HG03135 (cell line): Measurements from ENCODE around the gene OLIG3.

ENCODE experiments used
- ATAC-seq: cut with Tn5 transposase; IDR thresholded peaks from one replicate; pipeline ENCODE4 v1.9.1; 2021; ENCODE audit warnings: mild to moderate bottlenecking, moderate library complexity; ENCODE audit not compliant: unreplicated experiment

The OLIG3 gene

DNA sequence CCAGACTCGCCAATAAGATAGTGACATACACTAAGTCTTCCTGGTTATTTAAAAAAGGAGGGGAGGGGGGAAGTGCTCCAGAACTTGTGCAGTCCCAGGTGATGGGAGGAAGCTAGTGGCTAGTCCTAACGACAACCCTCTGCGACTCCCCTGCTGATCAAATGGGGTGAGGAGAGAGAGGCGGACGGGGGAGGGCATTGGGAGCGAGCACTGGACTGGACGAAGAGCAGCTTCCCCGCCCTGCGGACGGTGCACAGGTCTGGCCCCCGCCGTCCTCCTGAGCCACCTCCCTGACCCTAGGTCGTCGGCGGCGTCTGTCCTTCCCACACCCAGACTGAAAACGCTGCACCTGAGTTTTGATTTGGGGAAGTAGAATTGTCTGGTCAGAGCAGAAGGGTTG lies 2.2 kb upstream of the OLIG3 start:
- no peak for ATAC-seq

DNA sequence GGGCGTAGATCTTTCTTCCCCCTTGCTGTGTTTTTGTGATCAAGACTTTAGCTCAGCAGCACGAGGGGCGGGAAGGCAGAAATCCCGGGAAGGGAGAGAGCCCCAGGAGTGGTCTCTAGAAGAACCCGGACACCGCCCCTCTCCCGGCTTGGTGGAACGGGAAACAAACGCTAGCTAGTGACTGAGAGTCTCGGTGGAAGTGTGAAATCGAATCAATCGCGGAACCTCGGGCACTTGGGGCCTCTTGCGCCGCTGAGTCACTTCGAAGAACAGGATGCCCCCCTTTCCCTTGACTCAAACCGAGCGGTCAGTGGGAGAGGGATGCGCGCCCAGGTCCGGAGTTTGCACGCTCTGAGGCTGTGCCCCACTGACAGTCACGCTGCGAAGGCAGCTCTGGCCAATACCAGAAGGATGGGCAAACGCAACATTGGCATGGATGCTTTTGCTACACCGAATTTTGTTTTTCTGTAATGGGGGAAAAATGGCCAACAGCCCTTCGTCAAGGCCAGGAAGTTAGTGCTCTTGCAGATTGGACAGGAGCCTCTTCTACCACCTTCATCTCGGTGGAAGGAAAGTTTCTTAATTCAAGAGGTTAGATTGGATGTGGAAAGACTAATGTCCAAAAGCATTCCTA lies 1.6 kb upstream of the OLIG3 start:
- ATAC-seq, result no peak

DNA sequence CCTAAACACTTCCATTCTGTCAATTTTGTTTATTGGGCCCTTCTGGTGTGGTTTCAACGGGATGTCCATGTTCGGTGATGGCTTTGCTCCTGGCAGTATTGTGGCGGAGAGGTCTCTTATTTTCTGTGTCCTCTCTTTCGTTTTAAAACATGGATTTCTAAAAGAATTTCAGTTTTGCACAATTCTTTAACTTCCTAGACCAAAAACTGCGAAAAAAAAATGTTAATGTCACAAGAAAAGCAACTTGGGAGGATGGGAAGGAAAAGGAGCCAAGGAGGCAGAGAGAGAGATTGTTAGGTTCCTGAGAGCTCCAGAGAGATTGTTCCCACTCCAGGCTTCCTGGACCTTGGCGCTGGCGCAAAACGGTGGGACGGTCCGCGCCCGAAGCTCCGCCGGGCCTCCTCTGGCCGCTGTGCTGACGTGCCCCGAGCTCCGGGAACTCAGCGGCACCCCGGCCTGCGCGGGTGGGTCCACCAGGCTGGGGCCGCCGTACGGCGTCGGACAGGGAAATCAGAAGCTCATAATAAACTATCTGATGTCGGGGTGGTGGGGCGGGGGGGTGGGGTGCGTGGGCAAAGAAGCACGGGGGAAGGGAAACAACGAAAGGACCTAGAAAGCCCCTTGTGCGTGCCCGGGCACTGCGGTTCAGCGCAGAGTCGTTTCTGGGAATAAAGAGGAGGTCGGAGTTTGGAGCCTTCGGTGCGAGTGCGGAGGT lies 951 bp upstream of the OLIG3 start:
- ATAC-seq, result no peak

DNA sequence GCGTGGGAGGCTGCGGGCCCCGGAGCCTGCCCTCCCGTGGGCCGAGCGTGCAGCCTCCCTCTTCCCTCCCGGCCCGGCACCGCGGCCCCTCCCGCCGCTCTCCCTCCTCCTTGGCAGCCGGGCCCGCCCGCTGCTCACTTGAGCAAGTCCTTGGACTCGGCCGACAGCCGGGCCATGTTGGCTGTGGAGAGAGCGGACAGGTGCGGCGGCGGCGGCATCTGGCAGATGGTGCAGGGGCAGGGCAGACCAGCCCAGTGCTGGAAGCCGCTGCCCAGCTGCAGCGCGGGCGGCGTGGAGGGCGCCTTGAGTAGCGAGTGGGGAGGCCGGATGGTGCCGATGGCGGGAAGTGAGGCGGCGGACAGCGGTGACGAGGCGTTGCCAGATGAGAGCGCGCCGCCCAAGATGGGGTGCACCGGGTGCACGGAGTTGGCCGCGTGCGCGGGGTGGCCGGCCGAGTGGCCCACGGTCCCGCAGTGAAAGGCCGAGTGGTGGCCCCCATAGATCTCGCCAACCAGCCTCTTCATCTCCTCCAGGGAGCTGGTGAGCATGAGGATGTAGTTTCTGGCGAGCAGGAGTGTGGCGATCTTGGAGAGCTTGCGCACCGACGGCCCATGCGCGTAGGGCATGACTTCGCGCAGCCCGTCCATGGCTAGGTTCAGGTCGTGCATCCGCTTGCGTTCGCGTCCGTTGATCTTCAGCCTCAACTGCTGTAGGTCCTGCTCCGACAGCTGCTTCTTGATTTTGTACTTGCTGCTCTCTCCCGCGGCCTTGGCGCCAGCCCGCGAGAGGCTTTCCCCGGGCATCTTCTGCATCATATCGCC lies 766 bp downstream of the OLIG3 start:
- ATAC-seq, result no peak

DNA sequence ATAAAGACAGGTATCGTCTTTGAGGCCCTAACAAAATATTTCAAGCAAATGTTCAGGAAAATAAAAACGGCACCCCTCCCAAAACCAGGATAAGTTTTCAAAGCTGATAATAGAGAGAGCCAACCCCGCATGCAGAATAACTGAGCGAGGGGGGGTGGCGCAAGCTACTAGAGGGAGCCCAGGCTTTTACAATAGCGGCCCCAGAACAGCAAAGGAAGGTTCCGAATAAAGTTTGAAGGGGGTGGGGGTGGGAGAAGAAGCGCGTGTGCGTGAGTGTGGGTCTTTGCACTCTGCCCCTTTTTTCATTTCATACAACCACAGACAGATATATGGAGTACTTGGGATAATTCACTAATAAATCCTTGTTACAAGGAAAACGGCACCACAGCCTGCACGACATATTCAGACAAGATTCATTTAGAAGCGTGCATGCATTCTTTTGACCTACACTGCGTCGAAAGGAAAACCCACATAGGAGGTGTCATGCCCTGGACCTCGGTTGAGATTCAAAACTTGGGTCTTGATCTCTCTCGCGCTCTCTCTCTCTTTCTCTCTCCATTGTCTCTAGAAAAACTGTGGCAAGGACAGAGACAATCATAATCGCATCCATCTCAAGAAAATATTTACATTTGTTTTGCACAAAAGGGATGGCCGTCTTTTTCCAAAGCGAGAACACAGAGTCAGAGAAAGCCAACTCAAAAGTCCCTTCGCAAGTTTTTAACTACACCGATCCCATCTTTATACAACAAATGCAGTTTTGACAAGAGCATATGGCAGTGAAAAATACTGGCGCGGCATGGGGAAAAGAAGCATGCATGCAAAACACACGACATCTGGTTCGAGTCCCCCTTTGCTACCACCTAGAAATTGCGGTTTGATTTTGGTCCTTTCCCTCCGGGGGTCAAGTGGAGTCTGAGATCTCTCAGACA lies 1.6 kb downstream of the OLIG3 start:
- no peak for ATAC-seq

DNA sequence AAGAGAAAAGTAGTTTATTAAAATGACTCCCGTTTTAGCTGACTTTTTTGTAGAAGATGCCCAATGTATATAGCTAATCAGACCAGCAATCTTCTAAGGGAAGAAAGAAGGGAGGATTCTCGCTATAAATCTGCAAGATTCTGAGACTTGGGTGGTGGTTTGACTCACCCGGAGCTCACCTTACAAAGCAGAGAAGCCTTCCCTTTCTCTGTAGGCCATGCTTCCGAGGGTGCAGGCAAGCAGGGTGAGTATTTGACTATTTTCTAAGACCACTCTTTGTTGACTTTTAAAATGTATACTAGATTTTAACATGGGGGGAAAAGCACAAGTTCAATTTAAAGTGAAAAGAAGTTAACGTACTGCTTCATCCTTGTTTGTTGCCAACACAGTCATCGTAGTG lies 2.7 kb downstream of the OLIG3 start:
- no peak for ATAC-seq

DNA sequence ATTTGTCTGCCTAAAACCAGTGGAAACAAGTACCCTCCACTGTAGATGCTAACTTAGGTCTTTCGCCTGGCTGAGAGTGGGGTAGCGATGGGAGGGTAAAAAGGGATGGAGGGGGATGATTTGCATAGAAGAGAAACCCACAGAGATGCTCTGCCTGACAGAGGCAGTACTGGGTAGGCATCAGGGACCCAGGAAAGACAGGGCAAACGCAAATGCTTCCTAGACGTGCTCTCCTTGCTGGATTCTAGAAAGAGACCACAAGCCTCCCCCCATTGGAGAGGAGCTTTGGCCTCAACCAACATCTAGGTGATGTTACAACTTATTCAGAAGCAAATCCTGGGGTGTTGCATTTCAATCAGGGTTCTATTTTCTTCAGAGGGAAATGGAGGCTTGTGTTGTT lies 3.2 kb downstream of the OLIG3 start:
- ATAC-seq, result no peak

DNA sequence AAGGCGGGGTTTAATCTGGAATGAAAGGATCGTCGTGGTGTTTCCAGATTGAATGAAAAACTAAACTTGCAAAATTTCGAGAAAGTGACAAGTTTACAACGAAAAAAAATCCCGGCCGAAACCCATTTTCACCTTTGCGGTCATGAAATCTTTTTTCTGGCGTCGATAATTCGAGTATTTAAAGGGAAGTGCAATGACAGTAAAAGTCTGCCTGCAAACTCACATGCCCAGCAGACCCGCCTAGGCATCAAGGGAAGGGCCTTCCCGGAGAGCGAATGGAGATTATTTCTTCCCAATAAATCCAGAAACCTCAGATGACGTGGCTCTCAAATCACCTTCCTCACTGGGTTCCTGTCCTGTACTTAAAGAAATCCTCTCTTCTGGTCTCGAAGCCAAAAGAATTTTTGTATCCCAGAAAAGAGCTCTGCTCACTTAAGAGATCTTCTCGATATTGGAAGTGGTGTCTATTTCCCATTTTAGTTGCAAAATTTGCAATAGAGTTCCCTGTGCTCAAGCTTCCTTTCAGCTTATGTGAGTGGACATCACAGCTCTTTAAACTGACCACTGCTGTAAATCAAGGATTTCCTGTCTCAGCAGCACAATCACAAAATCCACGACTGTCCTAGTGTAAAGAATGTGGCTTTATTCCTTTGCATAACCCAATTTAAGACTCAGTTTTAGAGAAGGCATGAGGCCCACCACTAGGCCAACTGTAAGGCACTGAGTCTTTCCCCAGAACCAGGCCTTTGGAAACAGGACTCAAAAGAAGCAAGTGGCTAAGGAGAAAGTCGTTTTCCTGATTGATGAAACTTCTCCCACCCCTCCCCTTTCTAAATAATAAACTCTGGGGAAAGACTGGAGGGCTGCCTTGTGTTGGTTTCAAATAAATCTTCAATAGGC lies 3.9 kb downstream of the OLIG3 start:
- ATAC-seq, result no peak

DNA sequence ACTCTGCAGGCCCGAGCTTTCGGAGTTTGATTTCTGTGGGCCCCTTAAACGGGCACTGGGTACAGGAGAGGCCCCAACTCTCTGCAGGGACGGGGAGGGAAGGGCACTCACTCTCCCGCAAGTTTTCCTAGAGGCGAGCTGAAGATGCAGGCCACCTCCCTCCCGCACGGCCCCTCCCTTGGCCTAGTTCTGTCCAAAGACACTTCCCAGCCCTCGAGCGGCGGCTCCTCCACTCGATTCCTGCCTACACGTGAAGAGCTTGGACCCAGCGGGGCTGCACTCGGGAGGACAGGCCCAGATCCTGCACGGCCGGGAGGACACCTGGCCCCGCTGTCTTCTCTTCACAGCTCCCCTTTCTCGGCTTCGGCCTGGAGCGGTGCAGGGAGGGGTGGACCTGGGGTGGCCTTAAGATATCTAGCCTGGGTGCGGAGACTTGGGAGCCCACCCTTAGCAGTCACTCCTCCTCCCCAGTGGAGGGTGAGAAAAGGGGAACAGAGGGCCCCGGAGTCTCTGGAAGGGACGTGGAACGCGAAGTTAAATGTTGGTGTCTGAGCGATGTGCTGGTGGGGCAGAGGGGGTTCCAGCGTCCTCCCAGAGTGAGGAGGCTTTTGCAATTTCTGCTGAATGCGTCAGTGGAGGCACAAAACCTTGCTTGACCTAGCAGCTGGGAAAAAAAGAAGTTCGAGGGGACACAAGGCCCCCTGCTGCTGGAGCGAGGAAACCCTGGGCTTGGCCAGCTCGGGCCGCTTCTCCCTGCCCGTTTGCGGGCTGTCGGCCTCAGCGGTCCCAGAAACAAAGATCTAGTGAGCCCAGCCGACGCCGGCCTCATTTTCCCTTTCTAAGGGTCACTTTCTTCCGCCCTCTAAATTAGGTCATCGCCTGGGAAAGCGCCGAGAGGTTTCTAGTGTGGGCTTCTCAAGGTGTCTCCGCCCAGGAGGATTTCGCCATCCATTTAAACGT lies 4.9 kb downstream of the OLIG3 start:
- ATAC-seq, result no peak

DNA sequence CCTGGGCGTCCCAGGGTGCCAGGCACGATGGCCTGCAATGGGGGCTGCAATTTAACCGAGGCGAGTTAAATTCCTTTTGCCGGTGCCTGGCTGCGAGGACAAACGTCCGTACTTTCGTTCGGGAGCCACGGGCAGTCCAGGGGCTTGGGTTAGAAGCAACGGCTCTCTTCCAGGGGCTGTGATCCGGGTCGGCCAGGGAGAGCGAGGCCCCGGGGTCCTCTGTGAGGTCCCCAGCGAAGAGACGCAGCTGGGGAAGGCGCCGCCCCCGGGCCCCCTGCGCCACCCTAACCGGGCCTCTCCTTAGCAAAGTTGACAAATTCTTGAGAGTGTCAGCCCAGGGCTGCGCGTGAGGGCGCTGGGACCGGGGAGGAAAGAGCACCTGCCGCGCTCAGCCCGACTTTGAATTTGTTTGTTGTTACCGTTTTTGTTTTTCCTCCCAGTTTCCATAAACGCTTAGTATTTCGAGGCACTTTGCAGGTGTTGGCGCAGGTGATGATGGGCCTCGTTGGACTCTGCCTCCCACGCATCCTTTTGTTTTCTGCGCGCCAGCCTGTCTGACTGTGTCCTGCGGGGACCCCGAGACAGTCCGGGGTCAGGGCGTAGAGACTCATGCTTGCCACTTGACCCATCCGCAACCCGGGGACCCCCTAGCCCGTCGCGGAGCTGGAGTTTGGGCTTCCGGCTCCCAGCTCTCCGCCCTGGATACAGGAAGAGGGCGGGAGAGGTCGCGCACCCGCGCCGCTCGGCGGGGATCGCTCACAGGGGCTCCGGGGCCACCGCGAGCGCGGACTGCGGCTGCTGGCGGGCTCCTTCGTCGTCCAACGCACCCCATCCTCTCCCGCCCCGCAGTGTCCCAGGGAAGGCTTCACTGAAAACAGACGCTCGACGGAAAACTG lies 5.8 kb downstream of the OLIG3 start:
- ATAC-seq, result no peak

DNA sequence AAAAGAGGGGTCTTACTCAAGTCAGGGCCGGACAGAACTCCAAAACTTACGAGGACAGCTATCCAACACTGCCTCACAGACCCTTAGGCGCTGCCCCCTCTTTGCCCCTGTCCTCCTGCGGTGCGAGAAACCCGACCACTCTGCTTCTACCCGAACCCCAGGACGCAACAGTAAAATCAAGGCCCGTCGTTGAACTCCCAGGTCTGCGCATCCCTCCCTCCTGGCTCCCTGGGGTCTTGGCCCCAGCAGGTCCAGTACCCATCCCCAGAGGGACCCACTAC lies 6.4 kb downstream of the OLIG3 start:
- ATAC-seq, result no peak

DNA sequence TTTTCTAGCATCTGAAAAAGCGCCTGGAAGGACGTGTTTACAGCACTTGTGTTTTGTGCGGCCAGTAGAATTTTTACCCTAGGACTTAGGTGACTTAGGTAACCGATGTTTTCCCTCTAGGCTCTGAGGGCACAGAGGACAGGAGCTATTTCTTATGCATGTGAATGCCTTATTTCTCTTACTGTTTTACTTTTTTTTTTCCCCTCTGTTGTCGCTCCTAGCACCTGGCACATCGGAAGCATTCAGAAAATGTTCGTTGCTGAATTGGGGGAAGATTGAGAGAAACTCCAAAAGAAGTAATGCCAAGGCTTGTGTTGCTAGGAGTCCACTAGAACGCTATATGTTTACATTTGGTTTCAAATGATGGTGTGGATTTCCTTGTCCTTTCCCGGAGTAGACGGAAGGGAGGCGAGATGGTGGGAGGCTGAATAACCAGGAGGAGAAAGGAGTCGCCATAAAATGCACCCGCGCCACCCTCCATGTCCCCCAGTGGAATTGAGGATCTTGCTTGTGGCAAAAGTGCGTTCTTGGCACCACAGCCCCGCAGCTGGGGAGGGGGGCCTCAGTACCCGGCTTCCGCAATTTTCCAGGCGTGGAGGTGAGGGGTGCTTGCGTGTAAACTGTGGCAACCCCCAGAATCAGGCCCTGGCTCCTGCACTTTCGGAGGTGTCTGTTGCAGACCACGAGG lies 6.9 kb downstream of the OLIG3 start:
- ATAC-seq, result no peak

DNA sequence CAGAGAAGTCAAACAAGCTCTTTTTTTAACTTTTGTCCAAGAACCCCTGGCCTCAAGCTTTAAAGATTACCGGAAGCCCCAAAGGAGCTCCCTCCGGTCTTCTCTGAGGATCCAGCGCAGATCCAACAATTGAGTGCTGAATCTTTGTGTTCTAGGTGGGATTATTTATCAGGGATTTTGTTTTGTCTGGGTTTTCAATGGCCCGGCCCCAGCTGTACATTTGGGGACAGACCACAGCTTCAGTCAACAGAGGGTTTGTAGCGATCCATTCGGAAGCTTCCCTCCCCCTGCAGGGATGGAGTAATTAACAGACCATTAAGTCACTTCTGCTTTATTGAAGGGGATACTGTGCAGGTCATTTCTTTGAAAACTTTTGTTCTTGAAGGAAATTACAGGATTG lies 7.8 kb downstream of the OLIG3 start:
- no peak for ATAC-seq

DNA sequence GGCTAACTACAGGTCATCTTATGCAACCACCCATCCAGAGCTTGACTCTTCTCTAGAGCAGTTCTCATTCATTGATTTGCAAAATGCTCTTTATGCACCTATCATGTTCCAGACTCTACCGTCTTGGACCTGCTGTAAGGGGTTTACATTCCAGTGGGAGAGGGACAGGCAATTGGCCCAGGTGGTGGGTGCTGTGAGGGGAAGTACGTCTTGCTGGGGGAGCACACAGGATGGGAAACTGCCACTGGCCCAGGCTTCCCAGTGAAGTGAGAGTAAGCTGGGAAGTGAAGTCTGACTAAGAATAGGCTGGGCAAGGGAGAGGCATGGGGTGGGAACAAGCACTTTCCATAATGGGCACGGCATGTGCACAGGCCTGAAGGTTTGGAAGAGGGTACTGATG lies 13.8 kb downstream of the OLIG3 start:
- ATAC-seq, result no peak

DNA sequence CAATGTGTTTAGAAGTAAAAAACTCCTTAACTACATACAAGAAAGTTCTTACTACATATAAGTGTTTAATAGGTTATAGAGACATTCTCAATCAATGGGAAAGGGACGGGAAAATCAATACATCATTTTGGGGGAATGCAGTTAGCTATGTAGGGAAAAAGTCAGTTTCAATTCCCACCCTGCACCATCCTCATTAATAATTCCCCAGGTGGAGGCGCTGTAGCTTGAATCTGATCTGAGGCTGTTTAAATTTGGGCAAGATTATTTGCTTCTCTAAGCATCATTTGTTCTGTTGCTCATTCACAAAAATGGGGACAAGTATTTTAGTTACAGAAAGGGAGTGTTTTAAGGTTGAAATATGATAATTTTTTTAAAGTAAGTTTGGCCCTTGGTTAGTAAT lies 19.1 kb downstream of the OLIG3 start:
- no peak for ATAC-seq

DNA sequence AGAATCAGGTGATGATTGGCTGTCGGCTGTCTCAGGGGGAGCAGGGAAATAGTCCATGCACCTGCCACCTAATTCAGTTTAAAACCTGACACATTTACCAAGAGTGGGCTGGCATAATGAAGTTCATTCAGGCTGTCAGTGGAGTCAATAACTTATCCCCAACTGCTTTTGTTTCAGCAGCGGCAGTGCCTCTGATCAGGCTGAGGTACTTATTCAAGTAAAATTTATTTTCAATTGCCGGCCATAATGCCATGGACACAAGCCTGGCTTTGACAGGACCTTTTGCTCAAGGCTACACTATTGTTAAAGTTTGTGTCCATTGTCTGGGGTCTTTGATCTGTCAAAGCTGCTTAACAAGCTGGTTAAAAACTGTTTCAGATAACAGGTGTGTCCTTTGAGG lies 20.6 kb downstream of the OLIG3 start:
- ATAC-seq, result no peak

DNA sequence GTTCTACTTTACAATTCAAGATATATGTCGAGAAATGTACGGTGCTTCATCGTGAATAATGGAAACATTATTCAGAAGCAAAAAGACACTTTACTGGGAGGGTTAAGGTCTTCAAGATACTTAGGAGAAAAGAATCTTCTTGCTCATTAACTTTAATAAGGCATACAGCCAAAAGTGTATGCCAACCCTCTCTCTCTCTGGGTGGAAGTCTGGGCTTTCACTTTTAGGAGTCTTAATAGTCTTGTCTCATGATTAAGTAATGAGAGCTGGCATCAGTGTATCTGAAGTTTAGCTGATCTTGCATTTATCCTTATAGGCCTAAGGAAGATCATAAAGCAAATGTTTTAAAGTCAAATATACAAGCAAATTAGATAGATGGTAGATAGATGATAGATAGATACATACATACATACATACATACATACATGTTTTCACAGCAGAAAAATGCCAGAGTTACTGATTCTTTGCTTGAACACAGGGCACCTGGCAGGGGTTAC lies 21.5 kb downstream of the OLIG3 start:
- ATAC-seq, result no peak
